ENCODE data around the gene GMPPA.

GMPPA gene

GRCh38 chr2:219506802-219507526, 8.3 kb downstream of the GMPPA start:
- DNase-seq: no peak

GRCh38 chr2:219507581-219508443, 9.1 kb downstream of the GMPPA start:
- DNase-seq: no peak

- DNase-seq: no peak
Observed at GRCh38 chr2:219508444-219508734, 9.7 kb downstream of the GMPPA start.

- no peak for DNase-seq
Observed at GRCh38 chr2:219508971-219509779, 10.5 kb downstream of the GMPPA start.

GRCh38 chr2:219509780-219510511, 11.3 kb downstream of the GMPPA start:
- peak; percentile 38 to 57 for DNase-seq

- no peak for DNase-seq
Observed at GRCh38 chr2:219510512-219511135, 11.9 kb downstream of the GMPPA start.

GRCh38 chr2:219511547-219512325, 13.0 kb downstream of the GMPPA start:
- no peak for DNase-seq

- no peak for DNase-seq
Observed at GRCh38 chr2:219512524-219513216, 14.0 kb downstream of the GMPPA start.

- no peak for DNase-seq
Observed at GRCh38 chr2:219513787-219514186, 15.1 kb downstream of the GMPPA start.

- no peak for DNase-seq
Observed at GRCh38 chr2:219514196-219514761, 15.6 kb downstream of the GMPPA start, which contains the start of gene ASIC4. TSS of gene ASIC4 (plus strand) at chr2:219514482. CDS start at chr2:219514725, 243 bp downstream.

- DNase-seq: no peak
Observed at GRCh38 chr2:219514836-219515235, 16.1 kb downstream of the GMPPA start.

- DNase-seq: no peak
Observed at GRCh38 chr2:219515874-219516629, 17.4 kb downstream of the GMPPA start.

GRCh38 chr2:219516888-219517287, 18.2 kb downstream of the GMPPA start:
- no peak for DNase-seq

- no peak for DNase-seq
Observed at GRCh38 chr2:219517954-219518778, 19.5 kb downstream of the GMPPA start.

- no peak for DNase-seq
Observed at GRCh38 chr2:219519526-219519916, 20.8 kb downstream of the GMPPA start.

- DNase-seq: no peak
Observed at GRCh38 chr2:219520079-219520478, 21.4 kb downstream of the GMPPA start.

GRCh38 chr2:219521066-219521880, 22.6 kb downstream of the GMPPA start:
- no peak for DNase-seq

All from hippocampal formation (tissue), 2 donors.